Nephron progenitor cell (in vitro differentiated cells): ENCODE measurements around the gene PTDSS2.
A peak's percentile ranks its signal among the peaks of the same experiment; 100 is the strongest.

Source experiments
- DNase-seq: peaks from one replicate; pipeline ENCODE4 v3.0.0; 2021
- H3K27ac Mint-ChIP-seq: 2 replicates; pipeline ENCODE4 v1.8.0; 2021; ENCODE audit warnings: mild to moderate bottlenecking, moderate library complexity, mixed read lengths
- H3K27me3 Mint-ChIP-seq: 2 replicates; pipeline ENCODE4 v1.8.0; 2021; ENCODE audit warnings: mild to moderate bottlenecking, low read depth, mixed read lengths; ENCODE audit not compliant: poor library complexity
- H3K36me3 Mint-ChIP-seq: 2 replicates; pipeline ENCODE4 v1.8.0; 2021; ENCODE audit warnings: low read depth, mixed read lengths
- H3K4me1 Mint-ChIP-seq: 2 replicates; pipeline ENCODE4 v1.8.0; 2021; ENCODE audit warnings: mixed read lengths
- H3K4me3 Mint-ChIP-seq: 2 replicates; pipeline ENCODE4 v1.8.0; 2021; ENCODE audit warnings: mild to moderate bottlenecking, moderate library complexity, mixed read lengths
- H3K9me3 Mint-ChIP-seq: 2 replicates; pipeline ENCODE4 v1.8.0; 2021; ENCODE audit warnings: mild to moderate bottlenecking, moderate library complexity, mixed read lengths
- CTCF ChIP-seq: fragments of 200-600 bp; sonication (generic); IDR thresholded peaks from 2 replicates; pipeline ENCODE4 v1.5.0; 2021; ENCODE audit warnings: antibody characterized with exemption

The PTDSS2 gene

GRCh38 chr11:405323-405953 is 44.6 kb upstream of the PTDSS2 start:
- peaks cover 7% of the 10 kb centered on the region for H3K4me1 Mint-ChIP-seq
- TF ChIP-seq CTCF = no peak
- peak overlapping the region; percentile 65 for H3K4me3 Mint-ChIP-seq
- no peaks in the 10 kb centered on the region for H3K36me3 Mint-ChIP-seq
- no peaks in the 10 kb centered on the region for H3K9me3 Mint-ChIP-seq
- peaks cover 6% of the 10 kb centered on the region for H3K27me3 Mint-ChIP-seq
- H3K27ac Mint-ChIP-seq = peak overlapping the region; percentile 32
- no peak for DNase-seq

- no peaks in the 10 kb centered on the region for H3K36me3 Mint-ChIP-seq
- TF ChIP-seq CTCF = no peak
- H3K4me1 Mint-ChIP-seq = peaks cover 7% of the 10 kb centered on the region
- DNase-seq = peak; percentile 38
- no peak overlapping the region for H3K27ac Mint-ChIP-seq
- H3K4me3 Mint-ChIP-seq = peak overlapping the region; percentile 54
- no peaks in the 10 kb centered on the region for H3K9me3 Mint-ChIP-seq
- peaks cover 6% of the 10 kb centered on the region for H3K27me3 Mint-ChIP-seq
Observed at GRCh38 chr11:405954-406795, 43.9 kb upstream of the PTDSS2 start.

- Mint-ChIP-seq H3K36me3 (no peaks in the 10 kb centered on the region), H3K27ac (no peak overlapping the region), H3K9me3 (no peaks in the 10 kb centered on the region), H3K27me3 (peaks cover 6% of the 10 kb centered on the region), H3K4me3 (peak overlapping the region; percentile 30), H3K4me1 (peaks cover 7% of the 10 kb centered on the region)
- no peak for TF ChIP-seq CTCF
- peak; percentile 79 for DNase-seq
Observed at GRCh38 chr11:406796-407650, 43.1 kb upstream of the PTDSS2 start.

- peaks cover 7% of the 10 kb centered on the region for H3K4me1 Mint-ChIP-seq
- H3K4me3 Mint-ChIP-seq = no peak overlapping the region
- no peaks in the 10 kb centered on the region for H3K9me3 Mint-ChIP-seq
- no peak overlapping the region for H3K27ac Mint-ChIP-seq
- no peak for TF ChIP-seq CTCF
- H3K36me3 Mint-ChIP-seq = no peaks in the 10 kb centered on the region
- peaks cover 8% of the 10 kb centered on the region for H3K27me3 Mint-ChIP-seq
- DNase-seq = no peak
Observed at GRCh38 chr11:407651-408123, 42.4 kb upstream of the PTDSS2 start.

GRCh38 chr11:408154-409007 is 41.7 kb upstream of the PTDSS2 start:
- no peak for DNase-seq
- Mint-ChIP-seq H3K4me1 (peaks cover 7% of the 10 kb centered on the region), H3K27ac (no peak overlapping the region), H3K27me3 (peaks cover 15% of the 10 kb centered on the region), H3K36me3 (no peaks in the 10 kb centered on the region), H3K9me3 (no peaks in the 10 kb centered on the region), H3K4me3 (no peak overlapping the region)
- TF ChIP-seq CTCF = no peak
